GM19324 (cell line): ENCODE measurements around the gene MYEOV.

Experiments
- ATAC-seq: cut with Tn5 transposase; IDR thresholded peaks from one replicate; pipeline ENCODE4 v1.9.1; 2021; ENCODE audit warnings: mild to moderate bottlenecking, moderate library complexity; ENCODE audit not compliant: unreplicated experiment, low FRiP score

The MYEOV gene

DNA sequence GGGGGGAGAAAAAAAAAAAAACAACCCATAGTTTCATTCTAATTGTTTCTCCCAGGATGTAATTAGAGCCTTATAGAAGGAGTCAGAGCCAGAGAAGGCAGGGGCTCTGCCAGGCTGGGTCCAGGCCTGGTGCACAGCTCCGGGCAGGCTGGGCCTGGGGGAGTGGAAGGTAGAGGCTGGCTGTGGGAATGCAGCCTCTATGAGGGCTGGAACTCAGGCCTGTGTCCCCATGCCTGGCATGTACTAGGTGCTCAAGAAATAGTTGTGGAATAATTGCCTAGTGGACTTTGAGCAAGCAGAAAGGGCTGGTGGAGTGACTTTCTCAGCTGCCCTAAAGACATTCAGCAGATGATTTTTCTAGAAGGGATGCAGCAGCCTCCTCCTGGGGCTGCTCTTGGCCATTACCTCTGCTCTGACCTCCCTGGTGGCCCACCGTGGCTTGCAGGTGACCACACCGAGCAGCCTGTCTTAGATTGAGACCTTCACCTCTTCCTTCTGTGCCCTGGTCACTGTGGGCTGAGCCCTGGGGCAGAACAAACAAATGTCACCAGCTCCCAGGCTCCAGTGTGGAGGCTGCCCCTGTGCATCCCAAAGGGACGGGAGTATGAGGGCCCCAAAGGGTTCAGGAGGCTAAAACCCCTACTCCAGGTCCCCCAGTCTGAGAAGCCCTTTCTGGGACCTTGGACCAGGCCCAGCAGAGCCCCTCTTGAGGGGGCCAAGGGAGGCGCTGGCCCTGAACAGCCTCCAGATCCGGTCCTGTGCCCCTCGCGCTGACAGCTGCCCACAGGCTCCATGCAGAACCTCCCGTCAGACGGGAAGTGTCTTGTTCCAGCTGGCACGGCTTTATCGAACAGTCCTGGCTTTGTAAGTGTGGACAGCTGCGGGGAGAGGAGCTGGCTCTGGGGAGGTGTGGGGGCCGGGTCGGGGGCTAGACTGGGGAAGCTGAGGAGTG, 18.8 kb downstream of the MYEOV start:
- ATAC-seq, result no peak

DNA sequence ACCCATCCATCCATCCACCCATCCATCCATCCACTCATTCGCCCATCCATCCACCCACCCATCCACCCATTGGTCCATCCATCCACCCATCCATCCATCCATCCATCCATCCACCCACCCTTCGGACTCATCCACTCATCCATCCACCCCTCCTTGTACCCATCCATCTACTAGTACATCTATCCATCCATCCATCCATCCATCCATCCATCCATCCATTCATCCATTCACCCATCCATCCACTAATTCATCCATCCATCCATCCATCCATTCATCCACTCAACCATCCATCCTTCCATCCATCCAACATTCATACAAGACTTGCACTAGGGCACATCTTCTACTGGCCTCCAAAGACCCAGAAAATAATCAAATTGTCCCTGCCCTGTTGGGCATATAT, 20.0 kb downstream of the MYEOV start:
- ATAC-seq, result no peak

- no peak for ATAC-seq
Measured at GRCh38 chr11:69314555-69314954, 20.6 kb downstream of the MYEOV start.

DNA sequence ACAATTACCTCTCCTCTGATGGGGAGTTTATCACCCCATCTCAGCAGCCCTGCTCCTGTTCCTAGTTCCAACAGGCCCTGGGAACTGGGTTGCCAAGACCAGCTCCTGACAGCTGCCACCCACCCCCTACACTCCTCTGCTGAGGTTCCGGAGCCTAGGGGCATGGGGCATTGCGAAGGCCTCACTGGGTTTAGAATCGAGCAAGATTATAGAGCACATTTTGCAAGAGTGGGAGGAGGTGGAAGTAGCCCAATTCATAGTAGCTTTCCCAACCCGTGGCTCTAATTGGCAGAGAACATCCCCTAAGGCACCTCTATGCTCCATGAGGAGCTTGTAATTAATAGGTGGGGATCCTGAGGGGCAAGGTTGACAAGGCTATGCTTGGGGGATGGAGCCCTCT, 23.0 kb downstream of the MYEOV start:
- ATAC-seq, result no peak

DNA sequence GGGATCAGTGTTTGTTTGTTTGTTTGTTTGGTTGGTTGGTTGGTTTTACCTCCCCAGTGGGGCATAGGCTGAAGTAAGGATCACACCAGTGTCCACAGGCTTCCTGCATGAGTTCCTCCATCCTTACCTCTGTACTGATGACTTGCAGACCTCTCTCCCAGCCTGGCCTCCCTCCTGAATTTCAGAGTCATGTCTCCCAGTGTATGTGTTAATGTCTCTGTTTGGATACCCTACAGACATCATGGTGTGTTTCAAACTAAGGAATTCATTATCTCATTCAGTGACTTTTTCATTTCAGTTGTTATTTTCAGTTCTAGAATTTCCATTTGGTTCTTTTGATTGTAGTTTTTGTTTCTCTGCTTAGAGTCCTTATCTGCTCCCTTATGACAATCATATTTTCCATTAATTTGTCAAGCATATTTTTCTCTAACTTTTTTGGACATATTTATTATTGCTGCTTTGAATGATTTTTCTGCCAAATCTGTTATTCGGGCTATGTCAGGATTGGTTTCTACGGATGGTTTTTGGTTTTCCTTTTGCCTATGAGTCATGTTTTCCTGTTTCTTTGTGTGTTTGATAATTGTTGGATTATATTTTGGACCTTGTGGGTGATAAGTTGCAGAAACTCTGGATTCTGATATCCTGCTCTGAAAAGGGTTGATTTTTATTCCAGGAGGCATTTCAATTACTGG, 23.6 kb downstream of the MYEOV start:
- no peak for ATAC-seq

- no peak for ATAC-seq
Measured at GRCh38 chr11:69318093-69318420, 24.1 kb downstream of the MYEOV start.

- no peak for ATAC-seq
Measured at GRCh38 chr11:69319255-69320106, 25.5 kb downstream of the MYEOV start.

GRCh38 chr11:69320326-69320725, 26.4 kb downstream of the MYEOV start:
- ATAC-seq, result no peak

DNA sequence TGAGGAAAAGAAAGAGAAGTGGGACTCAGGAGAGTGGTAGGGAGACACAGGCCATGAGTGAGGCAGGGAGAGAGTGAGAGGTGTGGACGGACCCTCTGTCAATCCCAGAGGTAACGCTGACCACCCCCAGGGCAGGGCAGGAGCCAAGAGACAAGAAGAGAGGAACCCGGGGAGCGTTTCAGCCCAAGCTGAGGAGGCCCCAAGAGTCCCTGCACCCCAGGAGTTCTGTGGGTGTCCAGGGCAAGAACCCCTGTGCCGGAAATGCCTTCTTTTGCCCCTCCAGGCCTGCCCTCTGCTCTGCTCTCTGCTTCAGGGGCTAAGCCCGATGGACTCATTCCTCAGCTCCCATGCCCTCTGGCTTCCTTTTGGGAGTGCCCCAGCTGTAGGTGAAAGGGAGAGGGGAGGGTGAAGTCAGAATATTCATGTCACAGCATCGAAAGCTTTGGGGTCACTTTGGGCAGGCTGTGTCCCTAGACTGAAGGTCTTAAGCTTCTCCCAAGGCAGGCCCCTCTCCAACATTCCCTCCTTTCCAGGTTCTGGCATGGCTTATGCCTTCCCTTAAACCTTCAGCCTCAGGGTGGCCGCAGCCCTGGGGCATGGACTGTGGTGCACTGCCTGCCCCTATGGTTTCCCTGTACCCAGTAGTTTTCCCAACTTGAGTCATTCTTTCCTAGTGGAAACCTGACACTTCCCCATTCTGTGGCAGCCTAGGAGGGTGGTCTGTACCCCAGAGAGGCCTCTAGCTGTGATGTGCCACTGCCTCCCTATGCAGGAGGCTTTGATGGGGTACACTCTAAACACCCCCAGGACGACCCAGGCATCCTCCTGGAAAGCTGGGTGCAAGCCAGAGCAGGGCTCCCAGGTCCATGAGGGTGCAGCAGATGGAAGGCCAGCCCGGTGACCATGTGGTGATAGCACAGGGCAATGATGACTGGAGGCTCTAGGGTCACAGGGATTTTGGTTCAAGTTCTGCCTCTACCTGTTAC, 27.1 kb downstream of the MYEOV start:
- no peak for ATAC-seq

GRCh38 chr11:69321877-69322361, 28.0 kb downstream of the MYEOV start:
- ATAC-seq, result no peak

- ATAC-seq, result no peak
Measured at GRCh38 chr11:69325446-69325845, 31.5 kb downstream of the MYEOV start.

DNA sequence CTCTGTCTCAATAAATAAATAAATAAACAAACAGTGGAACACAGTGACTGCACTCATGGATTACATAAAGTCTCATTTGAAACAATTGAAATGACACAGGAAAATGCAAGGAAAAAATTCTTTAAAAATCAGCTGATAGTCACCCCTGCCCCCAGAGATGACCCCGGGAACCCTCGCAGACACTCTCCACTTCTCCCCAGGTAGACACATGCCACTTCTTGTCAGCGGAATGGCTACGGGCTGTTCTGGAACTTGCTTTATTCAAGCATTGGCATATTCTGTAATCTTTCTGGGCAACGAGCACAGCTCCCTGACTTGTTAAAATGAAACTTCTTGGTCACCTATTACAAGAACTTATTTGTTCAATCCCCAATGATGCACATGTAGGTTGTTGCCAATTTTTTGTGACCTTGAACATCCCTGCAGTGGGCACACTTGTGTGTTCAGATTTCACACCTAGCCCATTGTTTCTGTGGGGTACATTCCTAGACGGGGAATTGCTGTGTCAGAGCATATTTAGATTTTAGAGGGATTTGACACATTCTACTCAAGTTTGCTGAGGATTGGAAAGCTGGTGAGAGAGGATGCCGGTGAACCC, 32.8 kb downstream of the MYEOV start:
- no peak for ATAC-seq

- ATAC-seq, result no peak
Measured at GRCh38 chr11:69327741-69328191, 33.8 kb downstream of the MYEOV start.

DNA sequence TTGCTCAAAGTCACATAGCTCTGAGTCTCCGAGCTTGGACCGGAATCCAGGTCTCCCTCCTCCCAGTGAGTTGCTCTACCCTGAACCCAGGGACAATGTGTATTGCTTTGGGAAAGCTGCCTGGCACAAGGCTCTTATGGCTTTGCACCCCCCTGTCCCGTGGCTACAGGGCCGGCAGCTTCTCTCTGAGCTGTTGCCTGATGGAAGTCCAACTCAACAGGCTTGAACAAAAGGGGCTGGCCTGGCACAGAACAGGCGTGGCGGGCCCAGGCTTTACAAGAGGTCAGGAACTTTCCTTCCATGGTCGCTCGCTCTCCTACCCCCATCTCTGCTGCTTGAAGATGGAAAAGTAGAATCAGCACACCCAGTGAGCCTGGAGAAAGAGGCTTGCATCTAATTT, 34.3 kb downstream of the MYEOV start:
- ATAC-seq, result no peak

- ATAC-seq, result no peak
Measured at GRCh38 chr11:69329581-69329980, 35.6 kb downstream of the MYEOV start.

- ATAC-seq, result no peak
Measured at GRCh38 chr11:69330330-69330729, 36.4 kb downstream of the MYEOV start.

DNA sequence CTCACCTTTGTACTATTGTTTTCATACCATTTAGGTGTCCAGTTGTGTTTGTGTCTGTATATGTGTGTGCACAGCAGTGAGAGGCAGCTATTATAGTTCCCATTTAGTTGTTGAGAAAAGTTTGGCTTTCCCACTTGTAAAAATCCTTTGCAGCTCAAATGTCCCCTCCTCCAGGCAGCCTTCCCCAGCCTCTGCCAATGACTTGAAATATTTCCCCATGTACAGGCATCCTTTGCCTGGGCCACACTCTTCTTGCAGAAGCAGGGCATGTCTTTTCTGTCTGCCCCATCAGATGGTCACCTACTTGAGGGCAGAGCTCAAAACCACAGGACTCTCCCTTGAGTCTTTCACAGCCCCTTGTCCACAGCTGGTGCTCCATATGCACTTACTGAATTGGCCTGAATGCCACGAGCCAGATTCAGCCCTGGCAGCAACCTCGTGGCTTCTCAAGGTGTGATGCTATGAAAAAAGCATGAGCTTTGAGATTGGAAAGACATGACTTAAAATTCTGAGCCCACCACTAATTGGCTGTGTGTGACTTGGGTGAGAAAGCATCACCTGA, 39.3 kb downstream of the MYEOV start:
- ATAC-seq, result no peak

- no peak for ATAC-seq
Measured at GRCh38 chr11:69333879-69334278, 39.9 kb downstream of the MYEOV start.
